ENCODE data around the gene CD274. TPM values are rescaled to one million over a fixed set of nuclear protein-coding genes. Genes with fewer than 3 reads are reported as not detected.

CD274 gene
- total and polyA plus RNA-seq, 4 donors, result 1.9 to 5.7 (median 3.0) TPM

DNA sequence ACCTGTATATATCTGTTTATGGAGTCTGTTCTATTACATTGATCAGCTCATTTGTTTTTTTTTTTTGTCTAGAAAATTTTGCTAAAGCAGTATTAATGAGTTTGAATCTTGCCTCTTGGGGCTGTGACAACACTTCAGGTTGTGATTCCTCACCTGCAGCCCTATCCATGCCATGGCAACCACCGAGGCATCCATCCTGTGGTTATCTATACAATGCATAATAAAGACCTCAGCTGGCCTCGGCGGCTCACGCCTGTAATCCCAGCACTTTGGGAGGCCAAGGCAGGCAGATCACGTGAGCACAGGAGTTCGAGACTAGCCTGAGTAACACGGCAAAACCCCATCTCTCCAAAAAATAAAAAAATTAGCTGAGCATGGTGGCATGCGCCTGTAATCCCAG is 31.9 kb downstream of the CD274 start:
- Histone ChIP-seq H3K27ac (ENCODE audit: low read depth in 1 of 2, low read length in 2 of 2) (no peak overlapping the region), H3K4me3 (ENCODE audit: low read length in 2 of 2) (no peak overlapping the region), H3K9me3 (ENCODE audit: control insufficient read depth, low read length) (peaks cover 2% of the 10 kb centered on the region), H3K36me3 (ENCODE audit: control insufficient read depth in 1 of 2, insufficient read depth in 2 of 2, low read length in 1 of 2) (no peaks in the 10 kb centered on the region), H3K27me3 (ENCODE audit: control insufficient read depth in 1 of 2, insufficient read depth in 2 of 2, low read length in 1 of 2) (no peaks in the 10 kb centered on the region), H3K4me1 (ENCODE audit: control insufficient read depth in 1 of 2, insufficient read depth in 2 of 2, low read length in 2 of 2) (no peaks in the 10 kb centered on the region)
- intact Hi-C loops (cut with DNase I), result no loop called here
- DNase-seq (no peak), ATAC-seq (ENCODE audit: low FRiP score) (no peak)
- 88 to 95% methylated on average over 8 of the region's 8 CpGs for WGBS, 2 donors

DNA sequence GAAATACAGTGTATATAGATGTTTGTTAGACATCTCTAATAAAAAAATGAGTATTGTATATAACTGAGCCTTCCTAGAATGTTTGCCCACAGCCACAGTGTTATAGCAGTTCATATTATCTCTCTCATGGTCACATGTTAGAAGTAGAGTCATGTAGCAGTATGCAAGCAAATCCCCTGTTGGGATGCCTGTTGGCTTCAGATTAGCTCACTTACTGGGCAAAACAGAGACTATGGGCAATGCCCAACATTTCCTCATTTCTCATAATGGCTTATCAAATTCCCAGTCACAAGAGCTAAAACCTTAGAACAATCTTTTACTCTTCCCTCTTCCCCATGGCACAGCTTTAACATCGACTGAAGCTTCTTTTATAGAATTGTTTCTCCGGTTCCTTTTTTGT is 33.0 kb downstream of the CD274 start:
- H3K4me3 ChIP-seq (ENCODE audit: low read length in 2 of 2), result no peak overlapping the region
- ATAC-seq (ENCODE audit: low FRiP score) (no peak), DNase-seq (no peak)
- peaks cover 2% of the 10 kb centered on the region for H3K9me3 ChIP-seq (ENCODE audit: control insufficient read depth, low read length)
- H3K4me1 ChIP-seq (ENCODE audit: control insufficient read depth in 1 of 2, insufficient read depth in 2 of 2, low read length in 2 of 2), result no peaks in the 10 kb centered on the region
- no peaks in the 10 kb centered on the region for H3K36me3 ChIP-seq (ENCODE audit: control insufficient read depth in 1 of 2, insufficient read depth in 2 of 2, low read length in 1 of 2)
- no peaks in the 10 kb centered on the region for H3K27me3 ChIP-seq (ENCODE audit: control insufficient read depth in 1 of 2, insufficient read depth in 2 of 2, low read length in 1 of 2)
- H3K27ac ChIP-seq (ENCODE audit: low read depth in 1 of 2, low read length in 2 of 2), result no peak overlapping the region
- intact Hi-C loops (cut with DNase I), result no loop called here
- WGBS, 2 donors, result 67 to 98% methylated on average over 2 of the region's 2 CpGs

GRCh38 chr9:5485378-5486085 is 35.2 kb downstream of the CD274 start:
- no peak for ATAC-seq (ENCODE audit: low FRiP score)
- Histone ChIP-seq H3K27me3 (ENCODE audit: control insufficient read depth in 1 of 2, insufficient read depth in 2 of 2, low read length in 1 of 2) (no peaks in the 10 kb centered on the region), H3K4me3 (ENCODE audit: low read length in 2 of 2) (no peak overlapping the region), H3K36me3 (ENCODE audit: control insufficient read depth in 1 of 2, insufficient read depth in 2 of 2, low read length in 1 of 2) (no peaks in the 10 kb centered on the region), H3K4me1 (ENCODE audit: control insufficient read depth in 1 of 2, insufficient read depth in 2 of 2, low read length in 2 of 2) (no peaks in the 10 kb centered on the region), H3K9me3 (ENCODE audit: control insufficient read depth, low read length) (peaks cover 2% of the 10 kb centered on the region), H3K27ac (ENCODE audit: low read depth in 1 of 2, low read length in 2 of 2) (no peak overlapping the region)
- DNase-seq, result no peak
- WGBS, 2 donors, result 90 to 94% methylated on average over 5 of the region's 5 CpGs
- intact Hi-C loops (cut with DNase I), result no loop called here

DNA sequence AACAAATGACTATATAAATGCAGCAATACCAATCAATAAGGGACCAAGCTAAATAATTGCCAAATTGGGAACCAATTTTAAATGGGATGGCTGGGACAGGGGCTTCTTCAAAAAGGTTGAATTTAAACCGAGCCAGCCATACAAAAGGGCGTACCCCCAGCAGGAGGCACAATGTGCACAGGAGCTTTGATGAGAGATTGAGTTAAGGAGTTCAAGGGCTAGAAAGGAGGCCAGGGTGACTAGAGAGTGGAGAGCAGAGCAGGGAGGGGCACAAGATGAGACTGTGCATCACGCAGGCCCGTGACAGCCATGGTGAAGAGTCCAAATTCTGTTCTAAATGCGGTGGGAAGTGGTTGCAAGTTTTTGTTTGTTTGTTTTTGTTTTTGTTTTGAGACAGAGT is 36.6 kb downstream of the CD274 start:
- intact Hi-C loops (cut with DNase I), result no loop called here
- DNase-seq, result no peak
- Histone ChIP-seq H3K27ac (ENCODE audit: low read depth in 1 of 2, low read length in 2 of 2) (no peak overlapping the region), H3K4me1 (ENCODE audit: control insufficient read depth in 1 of 2, insufficient read depth in 2 of 2, low read length in 2 of 2) (no peaks in the 10 kb centered on the region), H3K36me3 (ENCODE audit: control insufficient read depth in 1 of 2, insufficient read depth in 2 of 2, low read length in 1 of 2) (no peaks in the 10 kb centered on the region), H3K4me3 (ENCODE audit: low read length in 2 of 2) (no peak overlapping the region), H3K9me3 (ENCODE audit: control insufficient read depth, low read length) (peaks cover 2% of the 10 kb centered on the region), H3K27me3 (ENCODE audit: control insufficient read depth in 1 of 2, insufficient read depth in 2 of 2, low read length in 1 of 2) (no peaks in the 10 kb centered on the region)
- no peak for ATAC-seq (ENCODE audit: low FRiP score)
- WGBS, 2 donors, result 84 to 93% methylated on average over 5 of the region's 5 CpGs

DNA sequence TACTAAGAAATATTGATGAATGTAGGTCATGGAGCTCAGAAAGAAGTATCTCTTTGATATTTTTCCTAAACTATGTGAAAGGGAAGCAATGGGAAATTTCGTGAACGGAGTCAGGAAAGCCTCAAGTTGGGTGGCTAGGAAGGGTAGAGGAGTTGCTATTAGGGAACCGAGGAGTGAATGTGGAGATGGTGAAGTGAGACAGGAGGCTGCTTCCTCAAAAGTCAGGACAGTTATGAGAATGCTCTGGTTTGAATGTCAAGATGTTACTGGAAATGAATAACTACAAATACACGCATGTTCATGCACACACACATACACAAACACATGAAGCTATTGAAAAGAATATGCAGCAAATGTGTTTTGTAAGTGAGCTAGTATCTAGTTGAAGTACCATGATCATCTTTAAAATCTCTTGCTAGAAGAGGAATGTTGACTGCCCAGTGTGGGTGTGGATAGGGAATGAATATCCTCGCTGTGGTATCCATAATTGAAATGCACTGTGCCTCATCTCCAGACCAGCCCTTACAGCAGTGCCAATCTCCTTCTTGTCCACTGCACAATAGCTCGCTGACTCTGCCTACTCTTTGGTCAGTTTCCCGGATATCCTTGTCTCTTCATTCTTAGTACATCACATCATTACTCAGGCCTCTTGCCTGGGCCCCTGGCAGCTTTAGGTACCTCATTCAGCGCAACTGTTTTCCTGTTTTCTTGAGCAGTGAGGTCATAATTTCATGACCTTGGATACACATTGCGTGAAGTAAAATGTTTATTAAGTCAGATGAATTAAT is 38.1 kb downstream of the CD274 start:
- no peak overlapping the region for H3K4me3 ChIP-seq (ENCODE audit: low read length in 2 of 2)
- no peaks in the 10 kb centered on the region for H3K27me3 ChIP-seq (ENCODE audit: control insufficient read depth in 1 of 2, insufficient read depth in 2 of 2, low read length in 1 of 2)
- ATAC-seq (ENCODE audit: low FRiP score) (no peak), DNase-seq (no peak)
- WGBS, 2 donors, result 82 to 87% methylated on average over 9 of the region's 9 CpGs
- intact Hi-C loops (cut with DNase I), result no loop called here
- H3K4me1 ChIP-seq (ENCODE audit: control insufficient read depth in 1 of 2, insufficient read depth in 2 of 2, low read length in 2 of 2), result no peaks in the 10 kb centered on the region
- H3K27ac ChIP-seq (ENCODE audit: low read depth in 1 of 2, low read length in 2 of 2), result no peak overlapping the region
- H3K9me3 ChIP-seq (ENCODE audit: control insufficient read depth, low read length), result peaks cover 2% of the 10 kb centered on the region
- no peaks in the 10 kb centered on the region for H3K36me3 ChIP-seq (ENCODE audit: control insufficient read depth in 1 of 2, insufficient read depth in 2 of 2, low read length in 1 of 2)

DNA sequence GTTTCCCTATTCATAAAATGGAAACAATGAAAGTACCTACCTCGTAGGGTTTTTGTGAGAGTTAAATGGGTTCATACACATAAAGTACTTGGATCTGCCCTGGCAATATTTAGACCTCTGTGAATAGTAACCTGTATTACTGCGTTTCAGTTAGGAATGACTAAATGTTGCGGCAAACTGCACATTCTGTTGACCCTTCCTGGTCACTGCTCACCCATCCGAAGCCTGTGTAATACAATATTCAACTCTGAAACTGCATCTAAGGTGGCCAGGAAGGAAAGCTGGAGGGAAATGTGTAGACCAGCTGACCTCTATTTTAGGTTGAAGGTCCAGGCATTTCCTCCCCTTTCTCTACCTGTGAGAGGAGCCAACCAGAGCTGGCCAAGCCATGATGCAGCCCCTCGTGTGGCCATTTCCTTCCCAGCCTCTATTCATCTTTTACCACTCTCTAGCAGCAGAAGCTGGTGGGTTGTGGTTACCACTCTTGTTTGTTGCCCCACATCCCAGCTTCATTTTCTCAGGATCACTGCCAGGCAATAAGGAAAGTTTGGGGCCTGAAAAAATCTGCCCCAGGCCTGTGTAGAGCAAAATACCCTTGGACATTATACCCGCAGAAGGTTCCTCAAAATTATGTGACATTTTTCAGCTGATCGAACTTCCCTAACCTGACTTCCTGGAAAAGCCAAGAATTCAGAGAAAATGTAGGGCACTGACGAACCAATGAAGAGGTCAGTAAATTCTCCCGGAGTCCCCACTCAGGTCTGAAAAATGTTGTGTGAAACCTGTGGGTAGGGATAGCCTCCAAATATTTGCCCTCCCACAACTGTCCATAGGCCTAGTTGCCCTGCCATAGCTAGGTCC is 39.5 kb downstream of the CD274 start:
- intact Hi-C loops (cut with DNase I), result no loop called here
- ATAC-seq (ENCODE audit: low FRiP score), result no peak
- 95 to 97% methylated on average over 9 of the region's 9 CpGs for WGBS, 2 donors

DNA sequence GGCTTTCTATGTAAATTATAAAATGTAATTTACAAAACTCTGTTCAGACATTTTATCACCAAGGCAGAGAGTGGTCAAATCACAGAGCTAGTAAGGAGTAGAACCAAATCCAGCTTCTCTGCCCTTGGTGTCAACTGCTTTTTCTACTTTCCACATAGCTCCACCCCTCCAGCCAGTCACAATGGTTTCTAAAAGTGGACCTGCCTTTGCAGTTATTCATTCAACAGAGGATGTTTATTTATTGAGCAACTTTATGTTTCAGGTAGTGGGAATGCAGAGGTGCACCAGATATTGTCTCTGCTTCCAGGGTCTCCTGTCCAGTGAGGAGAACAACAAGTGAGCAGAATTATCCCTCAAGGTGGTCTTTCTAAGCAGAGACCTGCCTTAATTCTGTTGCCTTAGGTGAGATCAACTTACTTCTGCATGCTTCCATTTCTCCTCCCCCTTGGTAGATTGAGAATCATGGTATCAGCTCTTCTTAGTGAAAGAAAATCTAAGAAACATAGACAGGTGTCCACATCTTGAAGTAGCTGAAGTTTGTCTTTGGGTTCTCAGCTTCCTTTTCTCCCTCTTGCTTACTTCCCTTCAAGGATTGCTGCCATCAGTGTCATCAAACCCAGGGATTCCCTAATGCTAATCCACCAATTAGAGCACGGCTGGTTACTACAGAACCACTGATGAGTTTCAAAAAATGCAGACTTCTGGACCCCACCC is 42.8 kb downstream of the CD274 start:
- Histone ChIP-seq H3K4me3 (ENCODE audit: low read length in 2 of 2) (no peak overlapping the region), H3K27me3 (ENCODE audit: control insufficient read depth in 1 of 2, insufficient read depth in 2 of 2, low read length in 1 of 2) (no peaks in the 10 kb centered on the region), H3K27ac (ENCODE audit: low read depth in 1 of 2, low read length in 2 of 2) (no peak overlapping the region), H3K36me3 (ENCODE audit: control insufficient read depth in 1 of 2, insufficient read depth in 2 of 2, low read length in 1 of 2) (no peaks in the 10 kb centered on the region), H3K4me1 (ENCODE audit: control insufficient read depth in 1 of 2, insufficient read depth in 2 of 2, low read length in 2 of 2) (no peaks in the 10 kb centered on the region), H3K9me3 (ENCODE audit: control insufficient read depth, low read length) (no peaks in the 10 kb centered on the region)
- DNase-seq (no peak), ATAC-seq (ENCODE audit: low FRiP score) (no peak)
- intact Hi-C loops (cut with DNase I), result no loop called here
- WGBS, 2 donors, result 52 to 96% methylated on average over 1 of the region's 1 CpG

More for the DNA sequence above, 39.5 kb downstream of the CD274 start:
- H3K9me3 ChIP-seq (ENCODE audit: control insufficient read depth, low read length), result no peaks in the 10 kb centered on the region
- no peak overlapping the region for H3K27ac ChIP-seq (ENCODE audit: low read depth in 1 of 2, low read length in 2 of 2)
- no peak overlapping the region for H3K4me3 ChIP-seq (ENCODE audit: low read length in 2 of 2)
- no peaks in the 10 kb centered on the region for H3K36me3 ChIP-seq (ENCODE audit: control insufficient read depth in 1 of 2, insufficient read depth in 2 of 2, low read length in 1 of 2)
- no peaks in the 10 kb centered on the region for H3K27me3 ChIP-seq (ENCODE audit: control insufficient read depth in 1 of 2, insufficient read depth in 2 of 2, low read length in 1 of 2)
- no peaks in the 10 kb centered on the region for H3K4me1 ChIP-seq (ENCODE audit: control insufficient read depth in 1 of 2, insufficient read depth in 2 of 2, low read length in 2 of 2)
- no peak for DNase-seq

Data from aorta (tissue), 5 donors.